NCI-H2196 (cell line): ENCODE data around the gene ENDOV.

ENCODE experiments used
- DNase-seq: peaks from one replicate; lab custom pipeline; 2025; ENCODE audit not compliant: unreplicated experiment; lab: John Stamatoyannopoulos, UW

ENDOV gene

DNA sequence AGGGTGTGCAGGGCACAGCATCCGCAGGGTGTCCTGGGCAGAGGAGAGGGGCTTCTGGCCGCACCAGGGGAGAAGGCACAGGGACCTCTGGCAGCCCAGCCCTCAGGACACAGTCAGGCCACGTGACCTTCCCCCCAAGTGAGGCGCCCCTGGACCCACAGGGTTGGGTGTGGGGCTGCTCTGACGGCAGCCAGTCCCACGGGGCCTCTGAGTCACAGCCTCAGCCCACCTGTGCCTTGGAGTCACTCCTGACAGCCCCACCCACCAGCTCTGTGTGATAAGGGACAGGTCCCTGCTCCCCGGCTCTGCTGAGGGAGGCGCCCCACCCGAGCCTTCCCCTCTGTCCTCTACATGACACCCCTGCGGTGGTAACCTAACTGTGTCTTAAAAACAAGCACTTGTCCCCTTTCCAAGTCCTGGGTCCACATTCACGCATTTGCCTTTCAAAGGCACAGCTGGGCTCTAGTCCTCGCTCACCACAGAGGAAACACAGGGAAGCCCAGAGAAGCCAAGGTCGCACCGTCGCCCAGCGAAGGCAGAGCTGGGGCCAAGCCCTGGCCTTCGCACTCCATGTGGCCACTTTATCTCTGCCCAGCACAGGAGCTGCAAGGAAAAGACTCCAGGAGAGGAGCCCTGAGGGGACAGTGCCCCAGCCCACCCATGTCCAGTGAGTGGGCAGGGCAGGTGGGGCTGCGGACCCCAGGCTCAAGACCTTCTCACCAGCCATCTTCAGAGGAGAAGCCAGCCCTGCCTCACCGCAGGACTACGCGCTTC is 66.5 kb downstream of the ENDOV start:
- no peak for DNase-seq

GRCh38 chr17:80482058-80482318 is 67.0 kb downstream of the ENDOV start:
- DNase-seq: no peak

DNA sequence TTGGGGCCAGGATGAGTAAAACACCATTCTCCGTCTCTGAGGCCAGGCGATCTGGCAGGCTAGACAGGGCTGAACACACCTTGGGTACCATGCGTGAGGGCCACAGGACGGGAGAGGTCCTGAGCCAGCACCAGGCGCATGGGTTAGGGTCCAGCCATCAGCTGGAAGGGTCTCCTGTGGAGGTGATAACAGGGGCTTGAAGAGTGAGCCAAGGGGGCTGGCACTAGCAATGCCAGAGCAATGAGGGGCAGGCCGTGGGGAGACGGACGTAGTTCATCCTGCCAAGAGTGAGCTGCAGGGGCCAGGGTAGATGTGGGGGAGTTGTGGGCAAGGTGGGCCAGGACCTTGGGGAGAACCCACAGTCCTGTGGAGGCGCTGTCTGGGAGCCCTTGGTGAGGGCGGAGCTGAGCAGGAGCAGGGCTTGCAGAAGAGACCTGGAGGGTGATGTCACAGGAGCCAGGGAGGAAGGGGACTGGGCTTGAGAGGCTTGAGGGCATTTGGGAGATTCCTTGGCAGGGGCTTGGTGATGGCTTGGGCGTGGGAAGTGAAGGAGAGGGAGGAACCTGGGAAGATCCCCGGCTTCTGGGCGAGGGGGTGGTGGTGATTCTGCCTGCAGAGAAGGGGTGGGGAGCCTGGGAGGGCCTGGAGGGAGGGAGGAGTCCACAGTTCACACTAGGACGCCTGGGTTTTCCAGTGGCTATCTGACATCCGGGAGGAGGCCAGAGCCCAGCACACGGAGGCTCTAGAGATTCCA is 67.8 kb downstream of the ENDOV start:
- DNase-seq: no peak

- no peak for DNase-seq
These were observed 70.9 kb downstream of the ENDOV start for GRCh38 chr17:80485846-80486245.

DNA sequence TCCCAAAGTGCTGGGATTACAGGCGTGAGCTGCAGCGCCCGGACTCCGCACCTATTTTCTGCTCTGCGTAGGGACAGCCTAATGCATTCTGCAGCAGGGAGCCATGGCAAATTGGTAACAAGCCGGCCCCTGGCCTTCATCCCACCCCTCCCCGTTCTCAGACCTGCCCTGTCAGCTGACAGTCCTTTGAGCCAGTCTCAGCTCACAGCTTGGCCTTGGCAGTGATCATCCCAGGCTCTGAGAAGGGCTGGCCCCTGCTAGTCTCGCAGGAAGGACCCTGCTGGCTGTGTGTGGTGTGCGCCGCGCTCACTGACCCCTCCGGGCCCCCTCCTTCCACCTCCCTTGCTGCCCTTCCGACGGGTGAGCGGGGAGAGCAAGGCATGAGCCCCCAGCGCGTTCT is 71.7 kb downstream of the ENDOV start:
- DNase-seq: no peak

DNA sequence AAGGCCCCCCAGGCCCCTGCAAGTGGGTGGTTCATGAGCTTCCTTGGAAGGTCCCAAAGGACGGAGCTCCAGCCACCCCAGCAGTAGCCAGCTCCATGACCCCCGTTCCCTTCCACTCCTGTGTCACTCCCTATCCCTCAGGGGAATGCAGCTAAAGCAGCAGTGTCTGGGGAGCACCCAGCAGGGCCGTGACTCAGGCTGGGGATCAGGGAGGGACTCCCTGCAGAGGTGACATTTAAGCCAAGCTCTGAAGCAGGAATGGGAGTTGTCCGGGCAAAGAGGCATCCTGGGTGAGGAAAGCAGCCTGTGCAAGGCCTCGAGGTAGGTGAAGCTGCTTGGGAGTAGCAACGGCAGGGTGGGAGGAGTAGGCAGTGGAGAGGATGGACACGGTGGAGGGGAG is 72.5 kb downstream of the ENDOV start:
- no peak for DNase-seq
